Kidney epithelial cell (primary cell): Measurements from ENCODE around the gene VSIG2. TPM values are rescaled to one million over a fixed set of nuclear protein-coding genes. Genes with fewer than 3 reads are reported as not detected.

Experiments
- DNase-seq: peaks from one replicate; pipeline ENCODE4 v3.0.0-alpha.2; 2010; ENCODE audit warnings: low read depth
- H3K27me3 ChIP-seq: 2 replicates; pipeline ENCODE4 v1.6.0; 2011; ENCODE audit warnings: low read length; ENCODE audit not compliant: control insufficient read depth, insufficient read depth
- H3K36me3 ChIP-seq: 2 replicates; pipeline ENCODE4 v1.5.1; 2011; ENCODE audit warnings: low read length; ENCODE audit not compliant: control insufficient read depth, insufficient read depth
- H3K4me3 ChIP-seq: 2 replicates; pipeline ENCODE4 v1.5.1; 2011; ENCODE audit warnings: low read depth, mild to moderate bottlenecking, control low read depth, low read length
- CTCF ChIP-seq: IDR thresholded peaks from 2 replicates; pipeline ENCODE4 v1.5.1; 2011; ENCODE audit warnings: mild to moderate bottlenecking, moderate library complexity, low read length, control low read depth, inconsistent platforms; ENCODE audit not compliant: insufficient read depth, poor library complexity, severe bottlenecking
- total RNA-seq: library from RNA; depleted of rRNA; stranded (reverse); fragments of >200 nt; gene quantifications from 2 replicates; pipeline ENCODE4 v1.2.3, GENCODE V29; 2015

The VSIG2 gene
- total RNA-seq, 1 donor from 2014 or later, result 0.50 TPM

- peaks cover 32% of the 10 kb centered on the region for H3K27me3 ChIP-seq
- no peak overlapping the region for H3K4me3 ChIP-seq
- no peaks in the 10 kb centered on the region for H3K36me3 ChIP-seq
- DNase-seq, result no peak
- TF ChIP-seq CTCF, result no peak
Measured at GRCh38 chr11:124743050-124743449, 9.0 kb downstream of the VSIG2 start.

GRCh38 chr11:124742555-124742954 is 9.5 kb downstream of the VSIG2 start:
- no peak for TF ChIP-seq CTCF
- Histone ChIP-seq H3K36me3 (no peaks in the 10 kb centered on the region), H3K27me3 (peaks cover 37% of the 10 kb centered on the region), H3K4me3 (no peak overlapping the region)
- no peak for DNase-seq

GRCh38 chr11:124740277-124740882 is 11.7 kb downstream of the VSIG2 start:
- Histone ChIP-seq H3K36me3 (no peaks in the 10 kb centered on the region), H3K4me3 (peak overlapping the region; percentile 44), H3K27me3 (peaks cover 39% of the 10 kb centered on the region)
- DNase-seq, result no peak
- TF ChIP-seq CTCF, result peak; percentile 48

GRCh38 chr11:124739479-124740276 is 12.4 kb downstream of the VSIG2 start, which contains the start of gene NRGN:
NRGN (plus strand) TSS chr11:124739942; CDS start chr11:124740085, 143 bp downstream.
- no peak for DNase-seq
- peaks cover 32% of the 10 kb centered on the region for H3K27me3 ChIP-seq
- no peak for TF ChIP-seq CTCF
- no peaks in the 10 kb centered on the region for H3K36me3 ChIP-seq
- peak within 1 kb of the TSS; percentile 44 for H3K4me3 ChIP-seq

- no peaks in the 10 kb centered on the region for H3K36me3 ChIP-seq
- H3K27me3 ChIP-seq, result peaks cover 35% of the 10 kb centered on the region
- H3K4me3 ChIP-seq, result peak overlapping the region; percentile 35
- TF ChIP-seq CTCF, result no peak
- no peak for DNase-seq
Measured at GRCh38 chr11:124738713-124739478, 13.2 kb downstream of the VSIG2 start.
